NCI-H2081 treated with DMSO at 0.1 percent for 48 hours (cell line): ENCODE data around the gene APBB1.
"Not testable (repeated sequence)": the region's sequence is repeated elsewhere in the genome, so short reads cannot be mapped to it uniquely, and the experiment has no call there.

Experiments
- DNase-seq: peaks from one replicate; lab custom pipeline; 2025; lab: John Stamatoyannopoulos, UW

The APBB1 gene

GRCh38 chr11:6417907-6418556 is 862 bp downstream of the APBB1 start:
- no peak for DNase-seq

DNA sequence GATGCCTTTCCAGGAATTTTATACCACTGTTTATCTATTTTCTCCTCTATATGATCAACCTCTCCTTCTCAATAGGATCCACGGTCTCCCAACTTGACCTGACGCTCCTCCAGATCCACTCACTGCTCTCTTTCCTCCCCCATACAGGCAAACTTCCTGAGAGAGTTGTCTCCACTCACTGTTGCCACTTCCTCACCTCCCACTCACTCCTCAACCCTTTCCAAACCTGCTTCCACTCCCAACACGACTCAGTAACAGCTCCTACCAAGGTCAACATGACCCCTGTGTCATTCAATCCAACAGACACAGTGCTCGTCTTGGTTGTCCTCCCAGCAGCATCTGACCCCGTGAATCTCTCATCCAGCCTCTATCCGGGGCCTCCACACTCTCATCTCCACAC is 3.1 kb downstream of the APBB1 start:
- DNase-seq, result no peak

DNA sequence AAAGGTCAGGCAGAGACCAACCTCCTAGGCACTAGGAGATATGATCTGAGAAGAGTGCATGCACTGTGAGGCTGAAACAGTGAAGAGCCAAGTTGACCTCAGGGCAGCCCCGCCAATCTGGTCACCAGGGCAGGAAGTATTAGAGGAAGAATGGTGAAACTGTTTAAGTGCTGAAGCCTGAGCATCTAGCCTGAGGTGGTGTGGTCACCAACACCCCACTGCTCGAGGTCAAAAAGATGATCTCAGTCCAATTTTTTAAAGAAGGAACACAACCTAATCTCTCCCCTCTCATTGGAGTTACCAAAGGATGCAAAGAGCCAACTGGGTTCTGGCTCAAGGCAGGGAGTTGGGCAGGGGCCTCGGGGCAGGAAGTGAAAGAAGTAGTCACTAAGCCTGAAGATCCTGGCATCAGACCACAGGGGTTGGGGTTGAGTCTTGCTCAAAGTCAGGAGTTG is 4.0 kb downstream of the APBB1 start:
- DNase-seq, result no peak

DNA sequence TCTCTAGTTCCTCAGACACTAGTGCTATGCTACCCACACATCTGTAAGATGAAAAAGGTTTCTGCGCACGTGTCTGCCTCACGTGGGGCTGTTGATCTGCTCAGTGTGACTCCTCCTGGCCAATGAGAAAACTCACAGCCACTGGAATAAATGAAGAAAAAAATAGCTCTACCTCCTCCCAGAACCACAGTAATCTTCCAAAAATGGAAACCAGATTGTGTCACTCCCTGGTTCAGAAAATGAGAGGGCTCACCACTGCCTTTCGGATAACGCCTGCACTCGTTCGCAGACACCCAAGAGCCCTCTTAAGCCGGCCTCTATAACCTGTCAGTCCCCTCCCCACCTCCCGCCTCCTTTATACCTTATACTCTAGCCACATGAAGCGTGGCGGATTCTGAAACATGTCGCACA is 5.1 kb downstream of the APBB1 start:
- DNase-seq, result no peak

GRCh38 chr11:6411594-6412031 is 7.3 kb downstream of the APBB1 start:
- no peak for DNase-seq

GRCh38 chr11:6410695-6411430 is 8.0 kb downstream of the APBB1 start:
- no peak for DNase-seq

- DNase-seq, result no peak
These were observed 12.5 kb downstream of the APBB1 start for GRCh38 chr11:6406370-6406769.

DNA sequence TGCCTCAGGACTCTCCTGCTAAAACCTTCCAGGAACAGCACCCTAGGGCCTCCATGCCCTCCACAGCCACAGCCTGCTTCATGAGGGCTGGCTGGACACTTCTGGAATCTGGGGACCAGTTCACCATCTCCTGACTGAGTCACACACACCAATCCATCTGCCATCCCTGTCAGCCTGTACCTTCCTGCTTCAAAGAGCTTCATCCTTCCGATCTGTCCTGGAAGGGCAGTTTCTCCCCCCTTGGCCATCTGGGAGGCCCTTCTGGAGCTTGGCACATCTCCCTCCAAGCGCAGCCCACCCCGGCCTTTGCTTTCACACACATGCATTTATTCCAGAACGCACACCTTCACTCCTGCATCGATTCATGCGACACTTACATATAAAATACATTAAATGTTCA is 13.0 kb downstream of the APBB1 start:
- no peak for DNase-seq

GRCh38 chr11:6405052-6405667 is 13.7 kb downstream of the APBB1 start:
- DNase-seq, result no peak

DNA sequence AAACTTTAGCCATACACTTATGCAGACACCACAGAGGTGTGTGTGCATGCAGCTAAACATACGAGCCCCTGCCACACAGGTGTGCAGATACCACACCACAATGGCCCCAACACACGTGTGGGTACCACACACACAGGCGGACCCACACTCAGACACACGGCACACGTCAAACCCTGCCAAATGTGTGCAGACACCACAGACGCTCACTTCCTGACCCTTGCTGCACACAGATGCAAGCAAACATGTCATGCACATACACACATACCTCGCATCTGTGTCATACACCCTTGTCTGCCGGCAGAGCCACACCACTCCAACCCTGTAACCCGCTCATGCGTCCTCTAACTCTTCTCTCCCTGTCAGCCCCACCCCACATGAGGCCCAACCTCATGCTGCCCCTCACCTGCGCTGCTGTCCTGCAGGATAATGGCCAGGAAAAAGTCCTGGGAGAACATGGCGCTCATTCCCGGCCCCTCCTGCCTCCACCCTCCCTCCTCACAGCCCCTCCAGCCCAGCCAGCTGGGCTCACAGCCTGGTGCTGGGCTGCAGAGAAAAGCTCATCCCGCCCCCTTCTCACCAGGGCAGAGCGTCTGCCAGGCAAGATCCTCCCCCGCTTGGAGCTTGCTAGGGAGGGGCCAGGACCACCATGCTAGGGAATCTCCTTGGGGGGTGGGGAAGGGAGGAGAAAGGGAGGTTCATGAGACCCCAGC is 14.4 kb downstream of the APBB1 start:
- no peak for DNase-seq

DNA sequence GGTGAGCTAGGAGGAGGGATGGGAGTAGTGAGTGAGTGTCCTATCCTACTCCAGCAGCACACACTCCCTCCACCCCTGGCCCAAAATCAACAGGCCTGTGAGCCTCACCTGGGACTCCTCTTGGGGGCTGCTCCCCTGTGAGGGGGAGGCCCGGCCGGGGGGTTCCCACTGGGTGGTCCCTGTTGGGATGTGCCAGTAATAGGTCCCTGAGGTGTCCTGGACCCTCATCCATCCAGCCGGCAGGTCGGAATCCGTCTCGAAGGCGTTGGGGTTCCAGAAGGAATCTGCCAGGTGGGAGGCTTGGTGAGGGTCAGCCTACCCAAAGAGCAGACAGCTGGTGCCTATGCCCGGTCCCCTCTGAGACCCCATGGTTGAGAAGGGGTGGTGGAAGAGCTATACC is 15.4 kb downstream of the APBB1 start:
- no peak for DNase-seq

GRCh38 chr11:6402561-6402981 is 16.3 kb downstream of the APBB1 start:
- DNase-seq, result no peak

GRCh38 chr11:6402061-6402470 is 16.8 kb downstream of the APBB1 start:
- DNase-seq, result no peak

DNA sequence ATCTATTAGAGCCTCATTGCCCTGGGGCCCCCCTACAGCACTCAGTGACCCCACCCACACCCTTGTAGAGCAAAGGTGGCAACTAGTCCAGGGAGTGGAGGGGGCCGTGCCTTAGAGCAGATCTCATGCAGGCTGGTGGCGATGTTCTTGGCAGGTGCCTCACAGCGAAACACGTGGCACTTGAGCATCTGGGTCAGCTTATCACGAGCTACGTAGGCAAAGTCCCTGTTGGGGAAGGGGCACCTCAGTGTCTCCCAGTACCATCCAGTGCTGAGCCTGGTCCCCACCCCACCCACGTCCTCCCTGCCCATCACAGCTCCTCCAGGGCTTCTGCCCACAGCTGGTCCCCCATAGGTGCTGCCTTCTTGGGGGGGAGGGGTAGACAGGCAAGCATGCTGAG is 17.4 kb downstream of the APBB1 start:
- no peak for DNase-seq

GRCh38 chr11:6400431-6401345 is 18.2 kb downstream of the APBB1 start:
- no peak for DNase-seq

DNA sequence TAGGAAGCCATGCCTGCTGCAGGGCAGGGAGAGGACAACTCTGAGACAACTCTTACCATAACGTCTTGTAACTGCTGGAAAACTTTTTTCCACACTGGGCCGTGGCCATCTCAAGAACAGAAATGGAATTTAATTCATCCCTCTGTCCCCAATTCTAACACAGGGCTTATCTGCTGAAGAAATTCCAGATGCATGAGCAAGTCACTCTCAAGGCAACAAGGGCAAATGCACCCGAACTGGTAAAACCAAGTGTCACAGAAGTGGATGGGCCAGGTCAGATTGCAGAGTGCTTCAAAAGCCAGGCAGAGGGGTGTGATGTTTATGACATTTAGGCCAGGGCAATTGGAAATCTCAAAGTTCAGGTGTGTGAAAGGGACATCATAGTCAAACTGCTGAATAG is 21.3 kb downstream of the APBB1 start:
- DNase-seq, result no peak

DNA sequence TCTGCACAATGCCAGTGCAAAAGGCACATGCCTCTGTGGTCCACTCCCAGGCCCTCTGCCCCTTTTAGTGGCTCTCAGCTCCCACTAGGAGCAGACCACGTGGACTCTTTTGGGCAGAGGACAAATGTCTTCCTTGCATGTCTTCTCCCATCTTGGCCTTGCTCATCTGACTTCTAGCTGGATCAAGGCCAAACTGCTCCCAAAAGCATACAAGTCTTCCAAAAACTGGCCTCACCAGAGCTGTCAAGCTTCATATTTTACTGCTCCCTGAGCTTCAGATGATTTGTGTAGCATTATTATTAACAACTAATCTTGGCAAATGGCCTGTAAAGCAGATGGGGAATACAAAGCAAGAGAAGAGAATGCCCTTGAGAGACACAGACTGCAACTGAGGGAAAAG is 21.7 kb downstream of the APBB1 start:
- DNase-seq, result no peak

DNA sequence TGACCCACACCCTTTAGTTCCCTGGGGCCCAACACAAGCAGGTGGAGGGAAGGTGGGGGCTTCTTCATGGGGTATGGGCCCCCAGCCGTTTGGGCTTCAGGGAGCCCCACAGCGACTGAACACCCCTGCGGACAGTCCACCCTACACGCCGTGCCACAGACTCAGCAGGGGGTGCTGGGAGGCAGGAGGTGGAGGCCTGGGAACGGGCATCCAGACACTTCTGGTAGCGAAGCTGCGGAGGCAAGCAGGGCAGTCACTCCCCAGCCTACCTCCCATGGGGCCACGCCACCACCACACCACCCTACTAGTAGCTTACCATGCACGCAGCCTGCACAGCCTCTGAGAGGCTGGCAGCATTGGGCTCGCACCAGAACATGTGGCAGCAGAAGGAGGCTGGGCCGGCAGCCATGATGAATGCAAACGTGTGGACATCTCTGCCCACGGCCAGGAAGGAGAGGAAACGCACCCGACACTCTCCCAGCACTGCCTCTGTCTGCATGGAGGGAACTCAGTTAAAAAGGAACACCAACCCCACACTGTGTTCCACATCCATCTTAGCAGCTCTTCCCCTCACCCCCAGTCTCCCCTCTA is 23.3 kb downstream of the APBB1 start:
- DNase-seq, result no peak

DNA sequence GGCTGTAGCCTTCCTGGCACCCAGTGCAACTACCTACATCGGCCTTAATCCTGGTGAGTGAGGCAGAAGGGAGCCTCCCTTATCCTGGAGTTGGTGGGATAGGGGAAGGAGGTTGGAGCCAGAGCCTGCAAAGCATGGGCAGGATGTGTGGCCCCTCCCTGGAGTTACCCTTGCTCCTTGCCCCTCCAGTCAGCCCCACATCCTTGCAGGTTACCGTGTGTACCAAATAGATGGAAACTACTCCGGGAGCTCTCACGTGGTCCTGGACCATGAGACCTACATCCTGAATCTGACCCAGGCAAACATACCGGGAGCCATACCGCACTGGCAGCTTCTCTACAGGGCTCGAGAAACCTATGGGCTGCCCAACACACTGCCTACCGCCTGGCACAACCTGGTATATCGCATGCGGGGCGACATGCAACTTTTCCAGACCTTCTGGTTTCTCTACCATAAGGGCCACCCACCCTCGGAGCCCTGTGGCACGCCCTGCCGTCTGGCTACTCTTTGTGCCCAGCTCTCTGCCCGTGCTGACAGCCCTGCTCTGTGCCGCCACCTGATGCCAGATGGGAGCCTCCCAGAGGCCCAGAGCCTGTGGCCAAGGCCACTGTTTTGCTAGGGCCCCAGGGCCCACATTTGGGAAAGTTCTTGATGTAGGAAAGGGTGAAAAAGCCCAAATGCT is 24.8 kb downstream of the APBB1 start:
- DNase-seq, result no peak

- not testable (repeated sequence) for DNase-seq
These were observed 26.6 kb downstream of the APBB1 start for GRCh38 chr11:6392251-6392650.
